A673 (cell line): ENCODE results near the gene GNG14. TPM values are rescaled to one million over a fixed set of nuclear protein-coding genes. Genes with fewer than 3 reads are reported as not detected.

Experiments used
- BruUV-seq: library from RNA; stranded (reverse); fragments of 400-500 nt; replicated peaks from 2 replicates; lab custom pipeline; 2021; lab: Mats Ljungman, UMichigan
- CTCF ChIA-PET: fragments of 300-600 bp; sonication (Branson Sonifier 250); formaldehyde crosslinking; loops from one replicate; lab custom pipeline; 2022; ENCODE audit warnings: antibody characterized with exemption; lab: Charles Lee
- POLR2A ChIA-PET: fragments of 300-600 bp; sonication (Branson Sonifier 250); formaldehyde crosslinking; loops from one replicate; lab custom pipeline; 2022; ENCODE audit warnings: antibody characterized with exemption; ENCODE audit not compliant: low non-redundant PET; lab: Charles Lee
- DNase-seq: peaks from one replicate; pipeline ENCODE4 v3.0.0-alpha.2; 2015; ENCODE audit warnings: low spot score
- H3K27ac ChIP-seq: fragments of 200-600 bp; sonication (generic); 2 replicates; pipeline ENCODE4 v1.5.1; 2016; ENCODE audit warnings: mixed run types, low read depth, mild to moderate bottlenecking, mixed read lengths, antibody characterized with exemption, low read length; ENCODE audit not compliant: poor library complexity, severe bottlenecking
- H3K27me3 ChIP-seq: fragments of 200-600 bp; sonication (generic); replicated peaks from 2 replicates; pipeline ENCODE4 v1.6.1; 2017; ENCODE audit warnings: mixed run types, low read depth, mild to moderate bottlenecking, mixed read lengths, antibody characterized with exemption, low read length; ENCODE audit not compliant: insufficient read depth, poor library complexity
- H3K36me3 ChIP-seq: fragments of 200-600 bp; sonication (generic); 2 replicates; pipeline ENCODE4 v1.6.1; 2016; ENCODE audit warnings: mixed run types, mild to moderate bottlenecking, mixed read lengths, antibody characterized with exemption, low read length; ENCODE audit not compliant: insufficient read depth, poor library complexity, severe bottlenecking
- H3K4me1 ChIP-seq: fragments of 200-600 bp; sonication (generic); 2 replicates; pipeline ENCODE4 v1.6.1; 2017; ENCODE audit warnings: mixed run types, mild to moderate bottlenecking, mixed read lengths, antibody characterized with exemption, low read length; ENCODE audit not compliant: insufficient read depth, poor library complexity, severe bottlenecking
- H3K4me3 ChIP-seq: fragments of 200-600 bp; sonication (generic); 2 replicates; pipeline ENCODE4 v1.5.1; 2016; ENCODE audit warnings: low read depth, mixed run types, mild to moderate bottlenecking, mixed read lengths, low read length; ENCODE audit not compliant: poor library complexity, severe bottlenecking
- H3K9me3 ChIP-seq: fragments of 200-600 bp; sonication (generic); 2 replicates; pipeline ENCODE4 v1.6.1; 2016; ENCODE audit warnings: mixed run types, low read depth, mild to moderate bottlenecking, mixed read lengths, antibody characterized with exemption, low read length; ENCODE audit not compliant: poor library complexity, severe bottlenecking
- CTCF ChIP-seq: fragments of 300-800, 200-600 bp; sonication (generic); conservative IDR thresholded peaks from 2 replicates; pipeline ENCODE4 v1.5.1; 2017; ENCODE audit warnings: low read depth, mild to moderate bottlenecking, antibody characterized with exemption, low read length, moderate library complexity, mixed read lengths
- EZH2 ChIP-seq: fragments of 200-600 bp; sonication (generic); IDR thresholded peaks from 2 replicates; pipeline ENCODE4 v1.6.1; 2017; ENCODE audit warnings: borderline replicate concordance, low read depth, mild to moderate bottlenecking, mixed read lengths, antibody characterized with exemption, low read length; ENCODE audit not compliant: poor library complexity, severe bottlenecking
- intact Hi-C: fragments of 100-400 bp; cut with micrococcal nuclease; formaldehyde crosslinking; loops from one replicate; pipeline ENCODE4 v1.10.0; 2022; ENCODE audit not compliant: unreplicated experiment
- total RNA-seq: library from RNA; stranded (reverse); gene quantifications from 2 replicates; pipeline ENCODE4 v1.2.3, GENCODE V29; 2021

GNG14 gene
- total RNA-seq, 1 experiment from 2014 or later: not detected

- CTCF ChIA-PET: interaction anchor here (0.6 kb wide), 1 partner anchor 191 kb away, joined by 3 read pairs; no protein-coding TSS in a partner anchor
- no peaks in the 10 kb centered on the region for H3K27me3 ChIP-seq
- TSS peak; percentile 17 for BruUV-seq
Measured at GRCh38 chr19:12694641-12695040, 6.8 kb downstream of the GNG14 start.

GRCh38 chr19:12695096-12695495 is 7.3 kb downstream of the GNG14 start:
- TF ChIP-seq EZH2: no peak
- no peak for TF ChIP-seq CTCF
- no TSS peak for BruUV-seq
- Histone ChIP-seq H3K4me1 (peaks cover 11% of the 10 kb centered on the region), H3K36me3 (peaks cover 10% of the 10 kb centered on the region), H3K4me3 (peak overlapping the region; percentile 89), H3K27ac (no peak overlapping the region), H3K9me3 (no peaks in the 10 kb centered on the region), H3K27me3 (no peaks in the 10 kb centered on the region)
- ChIA-PET POLR2A (interaction anchor here (0.6 kb wide), 1 partner anchor 15 kb away, joined by 3 read pairs; no protein-coding TSS in a partner anchor), CTCF (no interaction called here)
- intact Hi-C loops: no loop called here
- DNase-seq: no peak

More at GRCh38 chr19:12694641-12695040, 6.8 kb downstream of the GNG14 start:
- intact Hi-C loops: no loop called here
- DNase-seq: no peak
- H3K27ac ChIP-seq: no peak overlapping the region
- H3K4me3 ChIP-seq: no peak overlapping the region
- H3K4me1 ChIP-seq: peaks cover 11% of the 10 kb centered on the region
- POLR2A ChIA-PET: interaction anchor here (0.6 kb wide), 1 partner anchor 14 kb away, joined by 3 read pairs; no protein-coding TSS in a partner anchor
- H3K9me3 ChIP-seq: no peaks in the 10 kb centered on the region
- H3K36me3 ChIP-seq: peaks cover 6% of the 10 kb centered on the region
- no peak for TF ChIP-seq EZH2

- BruUV-seq: no TSS peak
- Histone ChIP-seq H3K4me3 (peak overlapping the region; percentile 89), H3K36me3 (peaks cover 13% of the 10 kb centered on the region), H3K4me1 (peaks cover 11% of the 10 kb centered on the region), H3K9me3 (no peaks in the 10 kb centered on the region), H3K27ac (peak overlapping the region; percentile 83), H3K27me3 (no peaks in the 10 kb centered on the region)
- ChIA-PET POLR2A (interaction anchor here (0.6 kb wide), 1 partner anchor 15 kb away, joined by 3 read pairs; no protein-coding TSS in a partner anchor), CTCF (no interaction called here)
- no peak for DNase-seq
- no peak for TF ChIP-seq CTCF
- TF ChIP-seq EZH2: no peak
- intact Hi-C loops: no loop called here
Measured at GRCh38 chr19:12695514-12695913, 7.7 kb downstream of the GNG14 start.
